PC-9 (cell line): ENCODE measurements around the gene SP3. TPM values are rescaled to one million over a fixed set of nuclear protein-coding genes. Genes with fewer than 3 reads are reported as not detected.
"Not testable (repeated sequence)": the region's sequence is repeated elsewhere in the genome, so short reads cannot be mapped to it uniquely, and the experiment has no call there.

Source experiments
- BruUV-seq: library from RNA; stranded (reverse); fragments of 400-500 nt; replicated peaks from 2 replicates; lab custom pipeline; 2021; lab: Mats Ljungman, UMichigan
- CTCF ChIA-PET: fragments of 300-600 bp; sonication (Branson Sonifier 250); formaldehyde crosslinking; loops from one replicate; lab custom pipeline; 2022; ENCODE audit warnings: antibody characterized with exemption; lab: Charles Lee
- POLR2A ChIA-PET: fragments of 300-600 bp; sonication (Branson Sonifier 250); formaldehyde crosslinking; loops from one replicate; lab custom pipeline; 2022; ENCODE audit warnings: antibody characterized with exemption; ENCODE audit not compliant: unreplicated experiment; lab: Charles Lee
- DNase-seq, 2 experiments: peaks; one replicate each; pipeline versions ENCODE4 v3.0.0 to v3.0.0-alpha.2; 2015 to 2022; ENCODE audit warnings: mixed read lengths in 1 of 2
- H2AFZ ChIP-seq: fragments of 200-600 bp; sonication (generic); 2 replicates; pipeline ENCODE4 v1.8.1; 2017; ENCODE audit warnings: antibody characterized with exemption
- H3F3A ChIP-seq: fragments of 200-600 bp; sonication (generic); 2 replicates; pipeline ENCODE4 v1.8.1; 2017; ENCODE audit warnings: antibody characterized with exemption, mild to moderate bottlenecking, low read depth; ENCODE audit not compliant: insufficient read depth
- H3K27ac ChIP-seq: fragments of 200-600 bp; sonication (generic); 2 replicates; pipeline ENCODE4 v1.6.1; 2016; ENCODE audit warnings: mixed run types
- H3K27me3 ChIP-seq: fragments of 200-600 bp; sonication (generic); 2 replicates; pipeline ENCODE4 v1.6.1; 2016; ENCODE audit warnings: low read depth, mixed run types; ENCODE audit not compliant: insufficient read depth
- H3K36me3 ChIP-seq: fragments of 200-600 bp; sonication (generic); 2 replicates; pipeline ENCODE4 v1.6.1; 2016; ENCODE audit warnings: low read depth, mixed run types
- H3K4me1 ChIP-seq: fragments of 200-600 bp; sonication (generic); replicated peaks from 2 replicates; pipeline ENCODE4 v1.6.1; 2016; ENCODE audit warnings: mixed run types; ENCODE audit not compliant: insufficient read depth
- H3K4me2 ChIP-seq: fragments of 200-600 bp; sonication (generic); 2 replicates; pipeline ENCODE4 v1.6.1; 2017; ENCODE audit warnings: mixed run types
- H3K4me3 ChIP-seq: fragments of 200-600 bp; sonication (generic); 2 replicates; pipeline ENCODE4 v1.6.1; 2016; ENCODE audit warnings: mixed run types
- H3K79me2 ChIP-seq: fragments of 200-600 bp; sonication (generic); 2 replicates; pipeline ENCODE4 v1.6.1; 2017; ENCODE audit warnings: low read depth, mixed run types
- H3K9me2 ChIP-seq: fragments of 200-600 bp; sonication (generic); 2 replicates; pipeline ENCODE4 v1.8.1; 2017; ENCODE audit warnings: mild to moderate bottlenecking; ENCODE audit not compliant: insufficient read depth
- H3K9me3 ChIP-seq: fragments of 200-600 bp; sonication (generic); 2 replicates; pipeline ENCODE4 v1.8.1; 2016; ENCODE audit warnings: low read depth; ENCODE audit not compliant: insufficient read depth
- H4K20me1 ChIP-seq: fragments of 200-600 bp; sonication (generic); 2 replicates; pipeline ENCODE4 v1.8.1; 2017; ENCODE audit not compliant: insufficient read depth
- CTCF ChIP-seq: fragments of 200-600 bp; sonication (generic); conservative IDR thresholded peaks from 2 replicates; pipeline ENCODE4 v1.6.1; 2017; ENCODE audit warnings: mixed run types, antibody characterized with exemption, mild to moderate bottlenecking, moderate library complexity
- EZH2 ChIP-seq: fragments of 200-600 bp; sonication (generic); IDR thresholded peaks from 2 replicates; pipeline ENCODE4 v1.8.0; 2017; ENCODE audit warnings: antibody characterized with exemption, low read depth
- intact Hi-C: fragments of 100-400 bp; cut with micrococcal nuclease; formaldehyde crosslinking; loops from one replicate; pipeline ENCODE4 v1.10.0; 2022; ENCODE audit not compliant: unreplicated experiment
- total RNA-seq: library from RNA; stranded (reverse); gene quantifications from 2 replicates; pipeline ENCODE4 v1.2.3, GENCODE V29; 2021

SP3 gene
- total RNA-seq, 1 experiment from 2014 or later, result 127 TPM

- no peak overlapping the region for H3K4me2 ChIP-seq
- DNase-seq, result no peak
- H3K9me3 ChIP-seq, result peaks cover 20% of the 10 kb centered on the region
- H3K9me2 ChIP-seq, result peaks cover 2% of the 10 kb centered on the region; the same call in 1 of the 2 replicates
- H3K36me3 ChIP-seq, result no peaks in the 10 kb centered on the region
- TF ChIP-seq EZH2 (no peak), CTCF (no peak)
- no TSS peak for BruUV-seq
- no peaks in the 10 kb centered on the region for H3K4me1 ChIP-seq
- no peak overlapping the region for H3K4me3 ChIP-seq
- H2AFZ ChIP-seq, result no peak overlapping the region
- ChIA-PET POLR2A (no interaction called here), CTCF (no interaction called here)
- intact Hi-C loops, result no loop called here
- H3K27ac ChIP-seq, result no peak overlapping the region
- H4K20me1 ChIP-seq, result no peaks in the 10 kb centered on the region
- peaks cover 6% of the 10 kb centered on the region; the same call in 1 of the 2 replicates for H3F3A ChIP-seq
- H3K79me2 ChIP-seq, result no peaks in the 10 kb centered on the region
- no peaks in the 10 kb centered on the region for H3K27me3 ChIP-seq
Measured at GRCh38 chr2:173891315-173892037, 73.7 kb downstream of the SP3 start.

DNA sequence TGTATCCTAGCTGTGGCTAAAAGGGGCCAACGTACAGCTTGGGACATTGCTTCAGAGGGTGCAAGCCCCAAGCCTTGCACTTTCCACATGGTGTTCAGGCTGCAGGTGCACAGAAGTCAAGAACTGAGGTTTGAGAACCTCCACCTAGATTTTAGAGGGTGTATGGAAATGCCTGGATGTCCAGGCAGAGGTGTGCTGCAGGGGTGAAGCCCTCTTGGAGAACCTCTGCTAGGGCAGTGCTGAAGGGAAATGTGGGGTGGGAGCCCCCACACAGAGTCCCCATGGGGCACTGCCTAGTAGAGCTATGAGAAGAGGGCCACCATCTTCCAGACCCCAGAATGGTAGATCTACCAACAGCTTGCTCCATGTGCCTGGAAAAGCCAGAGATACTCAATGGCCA is 75.7 kb downstream of the SP3 start:
- H3K4me1 ChIP-seq, H3K27me3 ChIP-seq, H3K27ac ChIP-seq, intact Hi-C loops, H3K4me3 ChIP-seq, H2AFZ ChIP-seq, H4K20me1 ChIP-seq, CTCF ChIA-PET, H3K4me2 ChIP-seq, BruUV-seq, H3F3A ChIP-seq, DNase-seq, H3K9me2 ChIP-seq, H3K79me2 ChIP-seq, H3K36me3 ChIP-seq: not testable (repeated sequence)
- H3K9me3 ChIP-seq, result peaks cover 20% of the 10 kb centered on the region
- POLR2A ChIA-PET, result interaction anchor here (0.6 kb wide), 1 partner anchor 1279 kb away, joined by 4 read pairs; no protein-coding TSS in a partner anchor

- Histone ChIP-seq H3K4me2 (no peak overlapping the region), H3K36me3 (no peaks in the 10 kb centered on the region), H3K9me2 (no peaks in the 10 kb centered on the region), H3K9me3 (peaks cover 20% of the 10 kb centered on the region), H2AFZ (no peak overlapping the region), H3K27ac (no peak overlapping the region), H3K27me3 (no peaks in the 10 kb centered on the region), H3K79me2 (no peaks in the 10 kb centered on the region), H3F3A (no peaks in the 10 kb centered on the region), H3K4me3 (no peak overlapping the region), H4K20me1 (no peaks in the 10 kb centered on the region), H3K4me1 (no peaks in the 10 kb centered on the region)
- CTCF ChIA-PET, result no interaction called here
- BruUV-seq, result no TSS peak
- TF ChIP-seq CTCF (no peak), EZH2 (no peak)
- POLR2A ChIA-PET, result no interaction called here
- intact Hi-C loops, result no loop called here
- no peak for DNase-seq
Measured at GRCh38 chr2:173886613-173887012, 78.6 kb downstream of the SP3 start.
